ENCODE data around the gene SPEG.

Gene SPEG

DNA sequence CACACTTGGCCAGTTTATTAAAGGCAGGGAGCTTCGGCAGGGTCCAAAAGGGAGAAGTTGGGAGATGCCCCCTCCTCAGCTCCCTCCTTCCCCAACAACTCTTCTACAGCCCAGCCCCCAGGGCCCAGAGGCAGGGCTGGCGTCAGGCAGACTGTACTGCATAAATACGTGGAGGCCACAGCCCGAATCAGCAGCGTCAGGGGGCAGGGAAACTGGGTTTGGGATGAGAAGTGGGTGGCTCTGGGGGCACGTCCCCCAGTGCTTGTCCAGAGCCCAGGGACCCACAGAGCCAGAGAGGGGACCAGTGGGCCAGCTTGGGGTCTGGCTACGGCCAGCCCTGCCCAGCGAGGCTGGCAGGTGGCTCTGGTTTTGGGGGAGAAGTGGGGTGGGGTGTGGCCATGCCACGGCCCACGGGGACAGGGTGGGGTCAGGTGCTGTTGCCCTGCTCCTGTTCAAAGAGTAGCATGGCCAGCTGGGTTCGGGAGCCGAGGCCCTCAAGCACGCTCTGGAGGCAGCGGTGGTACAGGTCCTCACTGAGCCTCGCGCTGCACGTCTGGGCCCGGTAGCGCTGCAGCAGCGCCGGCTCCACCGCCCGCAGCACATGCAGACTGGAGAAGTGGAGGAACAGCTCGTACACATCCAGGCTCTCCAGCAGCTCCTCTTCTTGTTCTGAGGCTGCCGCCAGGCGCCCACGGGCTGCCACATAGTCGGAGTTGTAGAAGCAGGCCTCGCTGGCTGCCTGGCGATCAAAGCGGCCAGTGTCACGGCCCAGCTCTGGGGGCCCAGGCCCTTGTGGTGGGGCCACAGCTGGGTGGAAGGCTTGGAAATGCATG is 104.5 kb downstream of the SPEG start:
- TF ChIP-seq CREB1 (IDR thresholded peaks at IDR 0.05; ENCODE audit: low read depth) (no peak), FOXM1 (IDR thresholded peaks at IDR 0.05; ENCODE audit: borderline replicate concordance, low read depth) (no peak), TCF12 (IDR thresholded peaks at IDR 0.05; ENCODE audit: low read depth) (no peak), RAD21 (IDR thresholded peaks at IDR 0.05; ENCODE audit: low read depth) (no peak), EP300 (IDR thresholded peaks at IDR 0.05; ENCODE audit: borderline replicate concordance) (no peak), YY1 (IDR thresholded peaks at IDR 0.05; ENCODE audit: low read depth) (no peak), CEBPB (IDR thresholded peaks at IDR 0.05) (no peak), ZBTB7A (IDR thresholded peaks at IDR 0.05; ENCODE audit: low read depth) (no peak), TAF1 (IDR thresholded peaks at IDR 0.05; ENCODE audit: low read depth) (no peak), EGR1 (IDR thresholded peaks at IDR 0.05) (no peak), NFIC (IDR thresholded peaks at IDR 0.05) (no peak), TEAD4 (IDR thresholded peaks at IDR 0.05) (no peak)
- TF ChIP-seq, protein P1, sequence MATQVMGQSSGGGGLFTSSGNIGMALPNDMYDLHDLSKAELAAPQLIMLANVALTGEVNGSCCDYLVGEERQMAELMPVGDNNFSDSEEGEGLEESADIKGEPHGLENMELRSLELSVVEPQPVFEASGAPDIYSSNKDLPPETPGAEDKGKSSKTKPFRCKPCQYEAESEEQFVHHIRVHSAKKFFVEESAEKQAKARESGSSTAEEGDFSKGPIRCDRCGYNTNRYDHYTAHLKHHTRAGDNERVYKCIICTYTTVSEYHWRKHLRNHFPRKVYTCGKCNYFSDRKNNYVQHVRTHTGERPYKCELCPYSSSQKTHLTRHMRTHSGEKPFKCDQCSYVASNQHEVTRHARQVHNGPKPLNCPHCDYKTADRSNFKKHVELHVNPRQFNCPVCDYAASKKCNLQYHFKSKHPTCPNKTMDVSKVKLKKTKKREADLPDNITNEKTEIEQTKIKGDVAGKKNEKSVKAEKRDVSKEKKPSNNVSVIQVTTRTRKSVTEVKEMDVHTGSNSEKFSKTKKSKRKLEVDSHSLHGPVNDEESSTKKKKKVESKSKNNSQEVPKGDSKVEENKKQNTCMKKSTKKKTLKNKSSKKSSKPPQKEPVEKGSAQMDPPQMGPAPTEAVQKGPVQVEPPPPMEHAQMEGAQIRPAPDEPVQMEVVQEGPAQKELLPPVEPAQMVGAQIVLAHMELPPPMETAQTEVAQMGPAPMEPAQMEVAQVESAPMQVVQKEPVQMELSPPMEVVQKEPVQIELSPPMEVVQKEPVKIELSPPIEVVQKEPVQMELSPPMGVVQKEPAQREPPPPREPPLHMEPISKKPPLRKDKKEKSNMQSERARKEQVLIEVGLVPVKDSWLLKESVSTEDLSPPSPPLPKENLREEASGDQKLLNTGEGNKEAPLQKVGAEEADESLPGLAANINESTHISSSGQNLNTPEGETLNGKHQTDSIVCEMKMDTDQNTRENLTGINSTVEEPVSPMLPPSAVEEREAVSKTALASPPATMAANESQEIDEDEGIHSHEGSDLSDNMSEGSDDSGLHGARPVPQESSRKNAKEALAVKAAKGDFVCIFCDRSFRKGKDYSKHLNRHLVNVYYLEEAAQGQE (IDR thresholded peaks at IDR 0.05; ENCODE audit: low read depth) = no peak
- TF ChIP-seq, protein P2, sequence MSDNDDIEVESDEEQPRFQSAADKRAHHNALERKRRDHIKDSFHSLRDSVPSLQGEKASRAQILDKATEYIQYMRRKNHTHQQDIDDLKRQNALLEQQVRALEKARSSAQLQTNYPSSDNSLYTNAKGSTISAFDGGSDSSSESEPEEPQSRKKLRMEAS (IDR thresholded peaks at IDR 0.05) = no peak
- TF ChIP-seq, protein P3, sequence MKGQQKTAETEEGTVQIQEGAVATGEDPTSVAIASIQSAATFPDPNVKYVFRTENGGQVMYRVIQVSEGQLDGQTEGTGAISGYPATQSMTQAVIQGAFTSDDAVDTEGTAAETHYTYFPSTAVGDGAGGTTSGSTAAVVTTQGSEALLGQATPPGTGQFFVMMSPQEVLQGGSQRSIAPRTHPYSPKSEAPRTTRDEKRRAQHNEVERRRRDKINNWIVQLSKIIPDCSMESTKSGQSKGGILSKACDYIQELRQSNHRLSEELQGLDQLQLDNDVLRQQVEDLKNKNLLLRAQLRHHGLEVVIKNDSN (IDR thresholded peaks at IDR 0.05) = no peak

DNA sequence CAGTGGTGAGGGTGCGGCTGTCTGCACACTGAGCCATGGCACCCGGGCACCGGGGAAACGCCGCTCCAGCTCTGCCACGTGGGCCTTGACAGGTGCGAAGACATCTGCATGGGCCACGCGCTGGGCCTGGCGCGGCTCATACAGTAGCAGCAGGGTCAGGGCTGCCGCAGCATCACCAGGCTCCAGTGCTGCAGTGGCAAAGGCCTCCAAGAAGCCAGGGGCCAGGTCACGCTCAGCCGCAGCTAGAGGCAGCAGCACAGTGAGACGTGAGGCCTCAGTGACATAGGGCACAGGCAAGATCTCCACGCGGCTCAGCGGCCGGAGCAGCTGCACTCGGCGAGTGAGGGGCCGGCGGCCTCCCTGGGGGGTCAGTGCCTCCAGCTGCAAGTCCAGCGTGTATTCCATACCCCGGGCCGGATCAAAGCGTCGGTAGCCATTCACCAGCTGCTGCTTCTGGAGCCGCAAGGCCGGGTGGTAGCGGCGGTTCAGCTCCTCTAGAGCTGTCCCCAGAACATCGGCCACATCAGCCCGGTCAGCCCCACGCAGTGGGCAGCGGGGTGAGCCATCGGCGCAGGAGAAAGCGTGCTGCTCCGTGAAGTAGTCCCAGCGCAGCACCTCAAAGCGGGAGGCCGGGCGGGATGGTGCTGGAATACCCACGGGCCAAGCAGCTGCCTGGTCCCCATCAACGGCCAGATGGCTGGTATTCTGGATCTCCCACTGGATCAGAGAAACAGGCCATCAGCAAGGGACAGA is 105.5 kb downstream of the SPEG start:
- no peak for TF ChIP-seq TCF12 (IDR thresholded peaks at IDR 0.05; ENCODE audit: low read depth)
- TF ChIP-seq, protein P1 (IDR thresholded peaks at IDR 0.05; ENCODE audit: low read depth) = no peak
- TF ChIP-seq TEAD4 (IDR thresholded peaks at IDR 0.05) = no peak
- TF ChIP-seq CREB1 (IDR thresholded peaks at IDR 0.05; ENCODE audit: low read depth) = no peak
- TF ChIP-seq FOXM1 (IDR thresholded peaks at IDR 0.05; ENCODE audit: borderline replicate concordance, low read depth) = no peak
- TF ChIP-seq, protein P2 (IDR thresholded peaks at IDR 0.05) = no peak
- no peak for TF ChIP-seq TAF1 (IDR thresholded peaks at IDR 0.05; ENCODE audit: low read depth)
- TF ChIP-seq ZBTB7A (IDR thresholded peaks at IDR 0.05; ENCODE audit: low read depth) = no peak
- TF ChIP-seq, protein P3 (IDR thresholded peaks at IDR 0.05) = no peak
- TF ChIP-seq EP300 (IDR thresholded peaks at IDR 0.05; ENCODE audit: borderline replicate concordance) = no peak
- TF ChIP-seq CEBPB (IDR thresholded peaks at IDR 0.05) = no peak
- TF ChIP-seq RAD21 (IDR thresholded peaks at IDR 0.05; ENCODE audit: low read depth) = no peak
- TF ChIP-seq YY1 (IDR thresholded peaks at IDR 0.05; ENCODE audit: low read depth) = no peak
- no peak for TF ChIP-seq EGR1 (IDR thresholded peaks at IDR 0.05)
- no peak for TF ChIP-seq NFIC (IDR thresholded peaks at IDR 0.05)

DNA sequence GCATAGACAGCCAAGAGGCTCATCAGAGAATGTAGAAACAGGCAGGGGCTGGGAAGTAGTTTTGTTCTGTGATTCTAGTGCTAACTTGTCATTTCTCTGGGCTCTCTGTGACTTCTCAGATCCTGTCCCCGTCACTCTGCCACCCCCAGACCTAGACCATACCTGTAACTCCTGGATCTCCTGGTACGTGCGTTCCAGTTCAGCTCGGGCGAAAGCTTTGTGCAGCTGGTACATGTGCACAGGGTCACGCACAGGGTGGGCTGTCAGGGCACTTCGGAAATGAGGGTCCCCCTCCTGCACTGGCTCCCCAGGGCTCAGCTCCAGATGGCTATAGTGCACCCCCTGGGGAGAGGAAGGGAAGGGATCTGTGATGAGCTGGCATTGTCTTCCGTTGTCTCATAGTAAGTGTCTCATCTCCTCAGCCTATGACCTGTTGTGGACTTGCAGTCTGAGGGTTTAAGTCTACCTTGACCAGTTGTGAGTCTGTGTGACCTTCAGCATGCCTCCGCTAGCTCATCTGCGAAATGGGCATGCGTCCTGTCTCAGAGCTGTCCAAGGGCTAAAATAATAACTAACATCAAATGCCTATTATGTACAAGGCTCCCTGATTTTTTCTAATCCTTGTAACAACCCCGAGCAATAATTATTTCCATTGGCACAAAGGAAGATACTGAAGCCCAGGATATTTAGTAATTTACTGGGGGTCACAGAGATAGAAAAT is 106.3 kb downstream of the SPEG start:
- TF ChIP-seq NFIC (IDR thresholded peaks at IDR 0.05) = no peak
- no peak for TF ChIP-seq TEAD4 (IDR thresholded peaks at IDR 0.05)
- TF ChIP-seq RAD21 (IDR thresholded peaks at IDR 0.05; ENCODE audit: low read depth) = no peak
- no peak for TF ChIP-seq YY1 (IDR thresholded peaks at IDR 0.05; ENCODE audit: low read depth)
- TF ChIP-seq, protein P1 (IDR thresholded peaks at IDR 0.05; ENCODE audit: low read depth) = no peak
- no peak for TF ChIP-seq CREB1 (IDR thresholded peaks at IDR 0.05; ENCODE audit: low read depth)
- no peak for TF ChIP-seq EGR1 (IDR thresholded peaks at IDR 0.05)
- no peak for TF ChIP-seq FOXM1 (IDR thresholded peaks at IDR 0.05; ENCODE audit: borderline replicate concordance, low read depth)
- TF ChIP-seq CEBPB (IDR thresholded peaks at IDR 0.05) = no peak
